GM23338 (cell line): ENCODE measurements around the gene PIEZO2. TPM values are rescaled to one million over a fixed set of nuclear protein-coding genes. Genes with fewer than 3 reads are reported as not detected.

ENCODE experiments used
- ATAC-seq: fragments of 200-7000 bp; cut with Tn5 transposase; 3 replicates; pipeline ENCODE4 v1.9.1; 2020
- DNase-seq: peaks from one replicate; pipeline ENCODE4 v3.0.0-alpha.2; 2015; ENCODE audit warnings: low spot score
- H2AFZ ChIP-seq: fragments of 200-600 bp; sonication (generic); 2 replicates; pipeline ENCODE4 v1.8.0; 2016; ENCODE audit warnings: antibody characterized with exemption, mild to moderate bottlenecking, moderate library complexity
- H3F3A ChIP-seq: fragments of 200-600 bp; sonication (generic); replicated peaks from 2 replicates; pipeline ENCODE4 v1.8.0; 2017; ENCODE audit warnings: antibody characterized with exemption, mixed run types, low read depth
- H3K27ac ChIP-seq: fragments of 200-600 bp; sonication (generic); 2 replicates; pipeline ENCODE4 v1.6.1; 2016; ENCODE audit warnings: low read depth
- H3K27me3 ChIP-seq: fragments of 200-600 bp; sonication (generic); 2 replicates; pipeline ENCODE4 v1.8.0; 2016; ENCODE audit warnings: mild to moderate bottlenecking, mixed run types, moderate library complexity; ENCODE audit not compliant: insufficient read depth
- H3K36me3 ChIP-seq: fragments of 200-600 bp; sonication (generic); 2 replicates; pipeline ENCODE4 v1.8.0; 2016; ENCODE audit warnings: mild to moderate bottlenecking; ENCODE audit not compliant: insufficient read depth
- H3K4me1 ChIP-seq: fragments of 200-600 bp; sonication (generic); 2 replicates; pipeline ENCODE4 v1.8.0; 2016; ENCODE audit warnings: mild to moderate bottlenecking, moderate library complexity; ENCODE audit not compliant: insufficient read depth
- H3K4me2 ChIP-seq: fragments of 200-600 bp; sonication (generic); 2 replicates; pipeline ENCODE4 v1.7.1; 2017; ENCODE audit warnings: mixed run types
- H3K4me3 ChIP-seq: fragments of 200-600 bp; sonication (generic); 2 replicates; pipeline ENCODE4 v1.6.1; 2016; ENCODE audit warnings: mixed run types
- H3K79me2 ChIP-seq: fragments of 200-600 bp; sonication (generic); replicated peaks from 2 replicates; pipeline ENCODE4 v1.8.0; 2017; ENCODE audit warnings: mild to moderate bottlenecking; ENCODE audit not compliant: insufficient read depth
- H3K9me2 ChIP-seq: fragments of 200-600 bp; sonication (generic); 2 replicates; pipeline ENCODE4 v1.8.0; 2017; ENCODE audit not compliant: insufficient read depth
- H4K20me1 ChIP-seq: fragments of 200-600 bp; sonication (generic); replicated peaks from 2 replicates; pipeline ENCODE4 v1.8.0; 2017; ENCODE audit warnings: mild to moderate bottlenecking; ENCODE audit not compliant: insufficient read depth
- H3K27ac Mint-ChIP-seq: 2 replicates; pipeline ENCODE4 v1.8.0; 2020; ENCODE audit warnings: inconsistent platforms, mild to moderate bottlenecking, moderate library complexity, mixed read lengths
- H3K27me3 Mint-ChIP-seq: 3 replicates; pipeline ENCODE4 v1.8.0; 2022; ENCODE audit warnings: low read depth, mild to moderate bottlenecking, moderate library complexity, mixed read lengths, inconsistent platforms; ENCODE audit not compliant: insufficient read depth, poor library complexity
- H3K36me3 Mint-ChIP-seq: 3 replicates; pipeline ENCODE4 v1.8.0; 2021; ENCODE audit warnings: low read depth, mild to moderate bottlenecking, inconsistent platforms, moderate library complexity, mixed read lengths
- H3K4me1 Mint-ChIP-seq: 3 replicates; pipeline ENCODE4 v1.8.0; 2020; ENCODE audit warnings: mild to moderate bottlenecking, inconsistent platforms, mixed read lengths
- H3K4me3 Mint-ChIP-seq: 3 replicates; pipeline ENCODE4 v1.8.0; 2021; ENCODE audit warnings: moderate library complexity, mild to moderate bottlenecking, inconsistent platforms, mixed read lengths
- H3K9me3 Mint-ChIP-seq: 3 replicates; pipeline ENCODE4 v1.8.0; 2020; ENCODE audit warnings: moderate library complexity, mild to moderate bottlenecking, inconsistent platforms, mixed read lengths
- CREB1 ChIP-seq: fragments of 250-450 bp; sonication (Bioruptor Pico); IDR thresholded peaks from 2 replicates; pipeline ENCODE4 v1.5.0; 2020; ENCODE audit warnings: low read depth, mild to moderate bottlenecking, moderate library complexity
- ETS1 ChIP-seq: IDR thresholded peaks from 2 replicates; pipeline ENCODE4 v1.6.1; 2016; ENCODE audit warnings: antibody characterized with exemption
- EZH2phosphoT487 ChIP-seq: fragments of 200-600 bp; sonication (generic); IDR thresholded peaks from one replicate; pipeline ENCODE4 v1.8.1; 2018; ENCODE audit warnings: antibody characterized with exemption; ENCODE audit not compliant: unreplicated experiment
- POLR2AphosphoS5 ChIP-seq: IDR thresholded peaks from 2 replicates; pipeline ENCODE4 v1.6.1; 2016; ENCODE audit warnings: antibody characterized with exemption, low read depth
- REST ChIP-seq: IDR thresholded peaks from one replicate; pipeline ENCODE4 v1.6.1; 2018; ENCODE audit warnings: antibody characterized with exemption; ENCODE audit not compliant: unreplicated experiment
- ZNF331 ChIP-seq: fragments of 250-450 bp; sonication (Bioruptor Pico); IDR thresholded peaks from 2 replicates; pipeline ENCODE4 v1.5.0; 2020; ENCODE audit warnings: low read depth, mild to moderate bottlenecking, moderate library complexity
- ZNF462 ChIP-seq: fragments of 250-450 bp; sonication (Bioruptor Pico); IDR thresholded peaks from 2 replicates; pipeline ENCODE4 v1.5.0; 2020; ENCODE audit warnings: mild to moderate bottlenecking, moderate library complexity
- polyA plus RNA-seq: library from polyadenylated mRNA; unstranded; fragments of >200 nt; fragmentation: Nextera tagmentation; extraction: Ambion mirVana; gene quantifications from 2 replicates; pipeline ENCODE4 v1.2.1, GENCODE V29; 2016
- total RNA-seq: library from RNA; depleted of rRNA; stranded (reverse); fragments of >200 nt; shearing (Covaris generic); gene quantifications from 2 replicates; pipeline ENCODE4 v1.2.3, GENCODE V29; 2014
- TF ChIP-seq, protein P1 (sequence below), 2 experiments: fragments of 200-600 bp in 1 of 2; sonication (generic) in 1 of 2; conservative IDR thresholded peaks; 2 replicates each; pipeline versions ENCODE4 v1.5.1 to v1.6.1; 2016 to 2017; ENCODE audit warnings: antibody characterized with exemption in 2 of 2, low read depth in 2 of 2, mild to moderate bottlenecking in 2 of 2, moderate library complexity in 1 of 2

The PIEZO2 gene
- total and polyA plus RNA-seq, 2 experiments from 2014 or later: 4.8 to 8.2 TPM

GRCh38 chr18:10860382-10860781 is 289.0 kb downstream of the PIEZO2 start:
- Mint-ChIP-seq H3K36me3 (peaks cover 2% of the 10 kb centered on the region; the same call in 1 of the 3 replicates), H3K9me3 (no peaks in the 10 kb centered on the region), H3K27ac (no peak overlapping the region), H3K27me3 (peaks cover 2% of the 10 kb centered on the region), H3K4me3 (no peak overlapping the region), H3K4me1 (peaks cover 20% of the 10 kb centered on the region)
- Histone ChIP-seq H3K4me1 (no peaks in the 10 kb centered on the region), H3K4me3 (no peak overlapping the region), H3K4me2 (no peak overlapping the region), H2AFZ (no peak overlapping the region), H3K79me2 (no peaks in the 10 kb centered on the region), H3K27ac (no peak overlapping the region), H4K20me1 (no peaks in the 10 kb centered on the region), H3K36me3 (no peaks in the 10 kb centered on the region), H3K9me2 (no peaks in the 10 kb centered on the region), H3K27me3 (no peaks in the 10 kb centered on the region), H3F3A (no peaks in the 10 kb centered on the region)
- DNase-seq (no peak), ATAC-seq (no peak)
- TF ChIP-seq REST (no peak), POLR2AphosphoS5 (no peak), ETS1 (no peak), CREB1 (no peak), EZH2phosphoT487 (no peak), ZNF331 (CRISPR knock-in tag) (no peak), ZNF462 (CRISPR knock-in tag) (no peak)
- TF ChIP-seq, protein P1, sequence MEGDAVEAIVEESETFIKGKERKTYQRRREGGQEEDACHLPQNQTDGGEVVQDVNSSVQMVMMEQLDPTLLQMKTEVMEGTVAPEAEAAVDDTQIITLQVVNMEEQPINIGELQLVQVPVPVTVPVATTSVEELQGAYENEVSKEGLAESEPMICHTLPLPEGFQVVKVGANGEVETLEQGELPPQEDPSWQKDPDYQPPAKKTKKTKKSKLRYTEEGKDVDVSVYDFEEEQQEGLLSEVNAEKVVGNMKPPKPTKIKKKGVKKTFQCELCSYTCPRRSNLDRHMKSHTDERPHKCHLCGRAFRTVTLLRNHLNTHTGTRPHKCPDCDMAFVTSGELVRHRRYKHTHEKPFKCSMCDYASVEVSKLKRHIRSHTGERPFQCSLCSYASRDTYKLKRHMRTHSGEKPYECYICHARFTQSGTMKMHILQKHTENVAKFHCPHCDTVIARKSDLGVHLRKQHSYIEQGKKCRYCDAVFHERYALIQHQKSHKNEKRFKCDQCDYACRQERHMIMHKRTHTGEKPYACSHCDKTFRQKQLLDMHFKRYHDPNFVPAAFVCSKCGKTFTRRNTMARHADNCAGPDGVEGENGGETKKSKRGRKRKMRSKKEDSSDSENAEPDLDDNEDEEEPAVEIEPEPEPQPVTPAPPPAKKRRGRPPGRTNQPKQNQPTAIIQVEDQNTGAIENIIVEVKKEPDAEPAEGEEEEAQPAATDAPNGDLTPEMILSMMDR (conservative IDR thresholded peaks at IDR 0.05; ENCODE audit: low read depth in 2 of 2): no peak
